HepG2 (cell line): Measurements from ENCODE around the gene SERINC5. TPM values are rescaled to one million over a fixed set of nuclear protein-coding genes. Genes with fewer than 3 reads are reported as not detected.

ENCODE experiments used
- ATAC-seq: fragments of 200-7000 bp; cut with Tn5 transposase; 3 replicates; pipeline ENCODE4 v1.9.1; 2020; ENCODE audit warnings: mild to moderate bottlenecking, moderate library complexity
- BruUV-seq: library from RNA; stranded (reverse); fragments of 400-500 nt; replicated peaks from 2 replicates; lab custom pipeline; 2021; lab: Mats Ljungman, UMichigan
- CTCF ChIA-PET: fragments of 300-600 bp; formaldehyde crosslinking; extraction: SDS; loops from one replicate; lab custom pipeline; 2021; ENCODE audit warnings: low total read pairs, inconsistent platforms, low intra/inter-chr PET ratio; lab: Yijun Ruan, JAX
- POLR2A ChIA-PET: fragments of 350-600 bp; sonication (Branson Sonifier 250); formaldehyde crosslinking; loops from one replicate; lab custom pipeline; 2020; ENCODE audit warnings: antibody characterized with exemption, inconsistent platforms; lab: Yijun Ruan, JAX
- DNase-seq: peaks from one replicate; pipeline ENCODE4 v3.0.0-alpha.2; 2015; ENCODE audit warnings: low spot score
- FAIRE-seq: peaks from 3 replicates; lab custom pipeline; 2011; peaks lifted over from hg19 to GRCh38; lab: Jason Lieb, UNC
- H2AFZ ChIP-seq: one replicate; pipeline ENCODE4 v1.6.1; 2011; ENCODE audit warnings: low read length, inconsistent platforms
- H3K27ac ChIP-seq: fragments of 300-600 bp; 3 replicates; pipeline ENCODE4 v1.8.0; 2011; ENCODE audit warnings: mixed run types, mild to moderate bottlenecking, mixed read lengths, low read length, inconsistent platforms; ENCODE audit not compliant: insufficient read depth; ENCODE audit errors: extremely low read length
- H3K27me3 ChIP-seq, 2 experiments: fragments of 200-600 bp in 1 of 2; 2 replicates in 1 of 2; 3 replicates in 1 of 2; pipeline versions ENCODE4 v1.6.0 to v1.8.0; 2011; ENCODE audit warnings: low read length in 2 of 2, mild to moderate bottlenecking in 2 of 2, moderate library complexity in 2 of 2, inconsistent platforms in 1 of 2; ENCODE audit not compliant: insufficient read depth in 2 of 2, control insufficient read depth in 1 of 2
- H3K36me3 ChIP-seq, 2 experiments: fragments of 200-600 bp in 1 of 2; replicated peaks in 1 of 2; 2 replicates in 1 of 2; 3 replicates in 1 of 2; pipeline versions ENCODE4 v1.5.1 to v1.8.0; 2011; ENCODE audit warnings: low read length in 2 of 2, inconsistent platforms in 1 of 2; ENCODE audit not compliant: insufficient read depth in 2 of 2, control insufficient read depth in 1 of 2
- H3K4me1 ChIP-seq: 2 replicates; pipeline ENCODE4 v1.5.1; 2012; ENCODE audit warnings: low read length, inconsistent platforms; ENCODE audit not compliant: insufficient read depth
- H3K4me2 ChIP-seq: 2 replicates; pipeline ENCODE4 v1.6.0; 2011; ENCODE audit warnings: low read depth, low read length, inconsistent platforms
- H3K4me3 ChIP-seq, 3 experiments: fragments of 200-600 bp in 1 of 3; sonication (generic), shearing (Covaris generic) in 1 of 3; replicated peaks in 1 of 3; 2 replicates each; pipeline ENCODE4 v1.5.1; 2011 to 2016; ENCODE audit warnings: low read length in 3 of 3, inconsistent platforms in 2 of 3, low read depth in 2 of 3, mild to moderate bottlenecking in 2 of 3, control low read depth in 1 of 3, mixed read lengths in 1 of 3; ENCODE audit not compliant: insufficient read depth in 1 of 3
- H3K79me2 ChIP-seq: one replicate; pipeline ENCODE4 v1.6.1; 2011; ENCODE audit warnings: low read length, inconsistent platforms; ENCODE audit not compliant: insufficient read depth
- H3K9ac ChIP-seq: 2 replicates; pipeline ENCODE4 v1.6.0; 2011; ENCODE audit warnings: mild to moderate bottlenecking, low read depth, low read length, inconsistent platforms; ENCODE audit not compliant: insufficient read depth
- H3K9me3 ChIP-seq: 2 replicates; pipeline ENCODE4 v1.5.1; 2012; ENCODE audit warnings: mild to moderate bottlenecking, low read length
- H4K20me1 ChIP-seq: 2 replicates; pipeline ENCODE4 v1.6.0; 2011; ENCODE audit warnings: inconsistent platforms, mild to moderate bottlenecking, low read length, moderate library complexity; ENCODE audit not compliant: insufficient read depth
- DZIP1 ChIP-seq: sonication (generic); formaldehyde crosslinking; IDR thresholded peaks from 2 replicates; pipeline ENCODE4 v1.5.0; 2020; ENCODE audit warnings: mild to moderate bottlenecking, missing genetic modification reagents
- HMG20A ChIP-seq: IDR thresholded peaks from 2 replicates; pipeline ENCODE4 v1.6.1; 2016; ENCODE audit warnings: borderline replicate concordance
- JUNB ChIP-seq: sonication (generic); formaldehyde crosslinking; IDR thresholded peaks from 2 replicates; pipeline ENCODE4 v1.8.0; 2022; ENCODE audit warnings: missing genetic modification reagents, mild to moderate bottlenecking, borderline replicate concordance
- MAFK ChIP-seq, 2 experiments: IDR thresholded peaks in 1 of 2; conservative IDR thresholded peaks in 1 of 2; 2 replicates each; pipeline ENCODE4 v1.6.1; 2011; ENCODE audit warnings: improper control_type of control experiment in 2 of 2, low read length in 2 of 2
- NFE2 ChIP-seq: sonication (generic); formaldehyde crosslinking; IDR thresholded peaks from 2 replicates; pipeline ENCODE4 v1.4.0; 2020; ENCODE audit warnings: missing genetic modification reagents
- ZFAT ChIP-seq: sonication (generic); formaldehyde crosslinking; conservative IDR thresholded peaks from 2 replicates; pipeline ENCODE4 v1.8.1; 2023; ENCODE audit warnings: missing genetic modification reagents, inconsistent platforms
- ZNF121 ChIP-seq: sonication (generic); formaldehyde crosslinking; IDR thresholded peaks from 2 replicates; pipeline ENCODE4 v1.5.0; 2020; ENCODE audit warnings: mild to moderate bottlenecking, missing genetic modification reagents
- ZNF180 ChIP-seq: sonication (generic); formaldehyde crosslinking; IDR thresholded peaks from 2 replicates; pipeline ENCODE4 v1.4.0; 2020; ENCODE audit warnings: low read depth, missing genetic modification reagents, borderline replicate concordance
- ZNF816 ChIP-seq: sonication (generic); formaldehyde crosslinking; IDR thresholded peaks from 2 replicates; pipeline ENCODE4 v1.8.0; 2022; ENCODE audit warnings: missing genetic modification reagents, mild to moderate bottlenecking, borderline replicate concordance
- WGBS: methylation state at CpG from one replicate; pipeline ENCODE4 v1.1.6; 2017; ENCODE audit warnings: low lambda C conversion rate; 5-methylcytosine and 5-hydroxymethylcytosine counted together
- in situ Hi-C: cut with HindIII; loops from 2 replicates; pipeline ENCODE4 v1.10.0; 2017; ENCODE audit warnings: low pct_unique_long_range_greater_than_20kb; ENCODE audit not compliant: extremely low pct_ligation_motif_present
- intact Hi-C: fragments of 100-400 bp; cut with micrococcal nuclease; formaldehyde crosslinking; loops from one replicate; pipeline ENCODE4 v1.10.0; 2022; ENCODE audit not compliant: unreplicated experiment
- polyA plus RNA-seq, 8 experiments: library from polyadenylated mRNA; depleted of rRNA in 3 of 8; stranded (reverse) in 7 of 8; unstranded in 1 of 8; fragments of >200 nt; fragmentation: Illumina TruSeq in 4 of 8; extraction: Trizol in 4 of 8; gene quantifications; 2 replicates each; pipeline versions ENCODE4 v1.2.1 to v1.2.3, GENCODE V29; 2011 to 2016; ENCODE audit warnings: low read depth in 4 of 8, missing spikeins in 1 of 8, mixed read lengths in 1 of 8; ENCODE audit not compliant: insufficient read depth in 1 of 8
- total RNA-seq, 5 experiments: library from RNA; depleted of rRNA; stranded (reverse); fragments of >200 nt; fragmentation: Illumina TruSeq; extraction: Trizol; gene quantifications; 2 replicates each; pipeline ENCODE4 v1.2.3, GENCODE V29; 2016; ENCODE audit warnings: low read depth in 1 of 5
- TF ChIP-seq, protein P1 (sequence below): sonication (generic); formaldehyde crosslinking; IDR thresholded peaks from 2 replicates; pipeline ENCODE4 v1.4.0; 2020; ENCODE audit warnings: missing genetic modification reagents
- TF ChIP-seq, protein P2 (sequence below): sonication (generic); formaldehyde crosslinking; IDR thresholded peaks from 2 replicates; pipeline ENCODE4 v1.8.0; 2023; ENCODE audit warnings: mild to moderate bottlenecking, missing genetic modification reagents

The SERINC5 gene
- total and polyA plus RNA-seq, 2 of the 13 experiments (the other 11 are each of a cell fraction or from before 2014, with no cell fraction given), result 17.3 to 22.8 TPM

- TF ChIP-seq, protein P1, sequence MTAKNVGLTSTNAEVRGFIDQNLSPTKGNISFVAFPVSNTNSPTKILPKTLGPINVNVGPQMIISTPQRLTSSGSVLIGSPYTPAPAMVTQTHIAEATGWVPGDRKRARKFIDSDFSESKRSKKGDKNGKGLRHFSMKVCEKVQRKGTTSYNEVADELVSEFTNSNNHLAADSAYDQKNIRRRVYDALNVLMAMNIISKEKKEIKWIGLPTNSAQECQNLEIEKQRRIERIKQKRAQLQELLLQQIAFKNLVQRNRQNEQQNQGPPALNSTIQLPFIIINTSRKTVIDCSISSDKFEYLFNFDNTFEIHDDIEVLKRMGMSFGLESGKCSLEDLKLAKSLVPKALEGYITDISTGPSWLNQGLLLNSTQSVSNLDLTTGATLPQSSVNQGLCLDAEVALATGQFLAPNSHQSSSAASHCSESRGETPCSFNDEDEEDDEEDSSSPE (CRISPR knock-in tag), result no peak
- TF ChIP-seq ZNF121 (CRISPR knock-in tag) (no peak), ZFAT (CRISPR knock-in tag) (no peak), JUNB (no peak)
These were observed 15.4 kb downstream of the SERINC5 start (continued) for GRCh38 chr5:80240368-80240986.

- FAIRE-seq (no peak), ATAC-seq (no peak), DNase-seq (no peak)
- H3K27me3 ChIP-seq, result no peaks in the 10 kb centered on the region
- H3K36me3 ChIP-seq, result peaks cover 0 to 6% of the 10 kb centered on the region in 2 experiments; a peak in 2 of 5 replicates
- H3K9ac ChIP-seq, result no peak overlapping the region
- ChIA-PET CTCF (no interaction called here), POLR2A (interaction anchor here (0.8 to 2.6 kb wide), 4 partner anchors 9 to 18 kb away, joined by 3 to 9 read pairs (median 5); partner anchors contain the start of gene SERINC5)
- in situ Hi-C loops, result no loop called here
- no peak overlapping the region for H3K27ac ChIP-seq
- intact Hi-C loops, result no loop called here
- no peak overlapping the region for H3K4me2 ChIP-seq
- H3K9me3 ChIP-seq, result peaks cover 9% of the 10 kb centered on the region
- TF ChIP-seq NFE2 (CRISPR knock-in tag) (no peak), ZNF180 (no peak), MAFK (conservative IDR thresholded peaks at IDR 0.05 in 1 of 2, IDR thresholded peaks at IDR 0.05 in 1 of 2; ENCODE audit: low read length in 2 of 2) (no peak), HMG20A (CRISPR knock-in tag) (no peak), DZIP1 (no peak), ZNF816 (CRISPR knock-in tag) (no peak)
- TF ChIP-seq, protein P2, sequence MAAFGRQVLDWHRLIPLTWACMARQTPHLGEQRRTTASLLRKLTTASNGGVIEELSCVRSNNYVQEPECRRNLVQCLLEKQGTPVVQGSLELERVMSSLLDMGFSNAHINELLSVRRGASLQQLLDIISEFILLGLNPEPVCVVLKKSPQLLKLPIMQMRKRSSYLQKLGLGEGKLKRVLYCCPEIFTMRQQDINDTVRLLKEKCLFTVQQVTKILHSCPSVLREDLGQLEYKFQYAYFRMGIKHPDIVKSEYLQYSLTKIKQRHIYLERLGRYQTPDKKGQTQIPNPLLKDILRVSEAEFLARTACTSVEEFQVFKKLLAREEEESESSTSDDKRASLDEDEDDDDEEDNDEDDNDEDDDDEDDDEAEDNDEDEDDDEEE (CRISPR knock-in tag), result no peak
- no peak overlapping the region for H3K4me3 ChIP-seq
- 0 out of 2 replicates have a peak, but pooled peaks cover 6% of the 10 kb centered on the region for H4K20me1 ChIP-seq
- no peak overlapping the region for H2AFZ ChIP-seq
- H3K4me1 ChIP-seq, result peaks cover 22% of the 10 kb centered on the region
- 91% methylated on average over 4 of the region's 4 CpGs for WGBS
- peaks cover 73% of the 10 kb centered on the region for H3K79me2 ChIP-seq
- BruUV-seq, result no TSS peak
These were observed 16.0 kb downstream of the SERINC5 start for GRCh38 chr5:80239680-80240367.
